ENCODE results near the gene FBXW8.

DNA sequence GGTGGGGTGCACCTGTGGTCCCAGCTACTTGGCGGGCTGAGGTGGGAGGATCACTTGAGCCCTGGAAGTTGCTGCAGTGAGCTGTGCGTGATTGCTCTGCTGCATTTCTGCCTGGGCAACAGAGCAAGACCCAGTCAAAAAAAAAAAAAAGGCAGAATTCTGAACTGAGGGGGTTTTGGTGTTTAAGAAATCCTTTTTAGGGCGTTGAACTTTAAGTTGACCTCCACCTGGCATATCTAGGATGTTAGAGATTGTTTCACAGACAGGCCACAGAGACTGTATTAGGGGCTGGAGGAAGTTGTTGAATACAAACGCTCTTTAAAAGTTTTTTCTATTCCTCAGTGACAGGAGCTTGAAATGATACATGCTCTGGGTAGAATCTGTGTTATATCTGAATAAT lies 60.5 kb downstream of the FBXW8 start:
- no peak for TF ChIP-seq EZH2 (IDR thresholded peaks at IDR 0.05; ENCODE audit: borderline replicate concordance, low read length)
- TF ChIP-seq, protein P1, sequence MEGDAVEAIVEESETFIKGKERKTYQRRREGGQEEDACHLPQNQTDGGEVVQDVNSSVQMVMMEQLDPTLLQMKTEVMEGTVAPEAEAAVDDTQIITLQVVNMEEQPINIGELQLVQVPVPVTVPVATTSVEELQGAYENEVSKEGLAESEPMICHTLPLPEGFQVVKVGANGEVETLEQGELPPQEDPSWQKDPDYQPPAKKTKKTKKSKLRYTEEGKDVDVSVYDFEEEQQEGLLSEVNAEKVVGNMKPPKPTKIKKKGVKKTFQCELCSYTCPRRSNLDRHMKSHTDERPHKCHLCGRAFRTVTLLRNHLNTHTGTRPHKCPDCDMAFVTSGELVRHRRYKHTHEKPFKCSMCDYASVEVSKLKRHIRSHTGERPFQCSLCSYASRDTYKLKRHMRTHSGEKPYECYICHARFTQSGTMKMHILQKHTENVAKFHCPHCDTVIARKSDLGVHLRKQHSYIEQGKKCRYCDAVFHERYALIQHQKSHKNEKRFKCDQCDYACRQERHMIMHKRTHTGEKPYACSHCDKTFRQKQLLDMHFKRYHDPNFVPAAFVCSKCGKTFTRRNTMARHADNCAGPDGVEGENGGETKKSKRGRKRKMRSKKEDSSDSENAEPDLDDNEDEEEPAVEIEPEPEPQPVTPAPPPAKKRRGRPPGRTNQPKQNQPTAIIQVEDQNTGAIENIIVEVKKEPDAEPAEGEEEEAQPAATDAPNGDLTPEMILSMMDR (conservative IDR thresholded peaks at IDR 0.05 in 1 of 2, IDR thresholded peaks at IDR 0.05 in 1 of 2; ENCODE audit: extremely low read depth in 1 of 2, insufficient read depth in 1 of 2, low read depth in 1 of 2, low read length in 2 of 2), result no peak

Data from mammary epithelial cell (primary cell).